Endothelial cell of umbilical vein (primary cell): ENCODE results near the gene CNOT6L. TPM values are rescaled to one million over a fixed set of nuclear protein-coding genes. Genes with fewer than 3 reads are reported as not detected.

Experiments used
- BruUV-seq: library from RNA; stranded (reverse); fragments of 400-500 nt; replicated peaks from 2 replicates; lab custom pipeline; 2021; lab: Mats Ljungman, UMichigan
- CTCF ChIA-PET: fragments of 300-600, 350-600 bp; sonication (Branson Sonifier 250); formaldehyde crosslinking; loops from one replicate; lab custom pipeline; 2021; ENCODE audit warnings: antibody characterized with exemption, inconsistent platforms; lab: Charles Lee
- POLR2A ChIA-PET: fragments of 300-600, 350-600 bp; sonication (Branson Sonifier 250); formaldehyde crosslinking; loops from one replicate; lab custom pipeline; 2021; ENCODE audit warnings: antibody characterized with exemption, inconsistent platforms; lab: Charles Lee
- DNase-seq: peaks from one replicate; pipeline ENCODE4 v3.0.0-alpha.2; 2011; ENCODE audit warnings: low read depth, low spot score
- FAIRE-seq: peaks from 2 replicates; lab custom pipeline; 2011; peaks lifted over from hg19 to GRCh38; lab: Jason Lieb, UNC
- H2AFZ ChIP-seq: 2 replicates; pipeline ENCODE4 v1.6.0; 2012; ENCODE audit warnings: low read depth, low read length, control low read depth, inconsistent platforms
- H3K27ac ChIP-seq: 2 replicates; pipeline ENCODE4 v1.5.1; 2011; ENCODE audit warnings: low read depth, mild to moderate bottlenecking, control low read depth, low read length, moderate library complexity; ENCODE audit not compliant: insufficient read depth
- H3K27me3 ChIP-seq, 2 experiments: 2 replicates each; pipeline versions ENCODE4 v1.6.0 to v1.6.1; 2011; ENCODE audit warnings: low read length in 2 of 2, mixed read lengths in 1 of 2; ENCODE audit not compliant: control insufficient read depth in 2 of 2, insufficient read depth in 2 of 2
- H3K36me3 ChIP-seq, 2 experiments: 2 replicates in 1 of 2; 3 replicates in 1 of 2; pipeline ENCODE4 v1.5.1; 2011; ENCODE audit warnings: low read length in 2 of 2, mild to moderate bottlenecking in 1 of 2, moderate library complexity in 1 of 2; ENCODE audit not compliant: control insufficient read depth in 2 of 2, insufficient read depth in 2 of 2; ENCODE audit errors: extremely low read depth in 1 of 2
- H3K4me1 ChIP-seq: 3 replicates; pipeline ENCODE4 v1.5.1; 2011; ENCODE audit warnings: mild to moderate bottlenecking, low read length; ENCODE audit not compliant: control insufficient read depth, insufficient read depth; ENCODE audit errors: extremely low read depth
- H3K4me2 ChIP-seq: 2 replicates; pipeline ENCODE4 v1.6.1; 2011; ENCODE audit warnings: low read length, control low read depth, mixed read lengths; ENCODE audit not compliant: insufficient read depth
- H3K4me3 ChIP-seq, 3 experiments: fragments of 200-600 bp in 1 of 3; sonication (generic), shearing (Covaris generic) in 1 of 3; replicated peaks in 1 of 3; 2 replicates each; pipeline ENCODE4 v1.5.1; 2011 to 2016; ENCODE audit warnings: control low read depth in 3 of 3, low read length in 3 of 3, mild to moderate bottlenecking in 2 of 3, inconsistent platforms in 1 of 3, low read depth in 1 of 3, moderate library complexity in 1 of 3; ENCODE audit not compliant: insufficient read depth in 1 of 3
- H3K79me2 ChIP-seq: 2 replicates; pipeline ENCODE4 v1.6.0; 2012; ENCODE audit warnings: low read length, inconsistent platforms; ENCODE audit not compliant: control insufficient read depth, insufficient read depth
- H3K9ac ChIP-seq: replicated peaks from 2 replicates; pipeline ENCODE3; 2011; ENCODE audit warnings: low read length, control low read depth; ENCODE audit not compliant: insufficient read depth; ENCODE audit errors: extremely low read depth
- H3K9me1 ChIP-seq: replicated peaks from 3 replicates; pipeline ENCODE4 v1.6.0; 2011; ENCODE audit warnings: mild to moderate bottlenecking, low read length; ENCODE audit not compliant: control insufficient read depth, insufficient read depth; ENCODE audit errors: extremely low read depth
- H3K9me3 ChIP-seq: replicated peaks from 2 replicates; pipeline ENCODE4 v1.5.1; 2012; ENCODE audit warnings: low read length, inconsistent platforms; ENCODE audit not compliant: control insufficient read depth, insufficient read depth
- H4K20me1 ChIP-seq: replicated peaks from 2 replicates; pipeline ENCODE3; 2011; ENCODE audit warnings: mild to moderate bottlenecking, low read length; ENCODE audit not compliant: control insufficient read depth, insufficient read depth; ENCODE audit errors: extremely low read depth
- EZH2 ChIP-seq: IDR thresholded peaks from 2 replicates; pipeline ENCODE4 v1.6.1; 2012; ENCODE audit warnings: borderline replicate concordance, low read depth, mild to moderate bottlenecking, moderate library complexity, low read length, inconsistent platforms; ENCODE audit not compliant: severe bottlenecking
- FOS ChIP-seq: IDR thresholded peaks from 2 replicates; pipeline ENCODE4 v1.6.1; 2011; ENCODE audit warnings: mild to moderate bottlenecking, low read length, moderate library complexity, borderline replicate concordance; ENCODE audit not compliant: insufficient read depth
- GATA2 ChIP-seq: IDR thresholded peaks from 2 replicates; pipeline ENCODE4 v1.7.0; 2011; ENCODE audit warnings: low read depth, mild to moderate bottlenecking, moderate library complexity, mixed read lengths, low read length; ENCODE audit not compliant: insufficient read length, insufficient read depth
- JUN ChIP-seq: IDR thresholded peaks from 2 replicates; pipeline ENCODE4 v1.6.1; 2011; ENCODE audit warnings: borderline replicate concordance, low read depth; ENCODE audit not compliant: insufficient read length, insufficient read depth
- MYC ChIP-seq: IDR thresholded peaks from one replicate; pipeline ENCODE4 v1.6.1; 2011; ENCODE audit warnings: mild to moderate bottlenecking, low read depth, low read length
- POLR2A ChIP-seq: IDR thresholded peaks from 2 replicates; pipeline ENCODE4 v1.6.1; 2012; ENCODE audit warnings: low read depth, mild to moderate bottlenecking, control low read depth, low read length
- POLR2AphosphoS5 ChIP-seq: IDR thresholded peaks from 2 replicates; pipeline ENCODE4 v1.6.1; 2012; ENCODE audit warnings: low read depth, mild to moderate bottlenecking, control low read depth, low read length, moderate library complexity; ENCODE audit not compliant: insufficient read depth
- dilution Hi-C: fragments of 300-500 bp; cut with MboI; formaldehyde crosslinking; loops from one replicate; pipeline ENCODE4 v1.15.0; 2019; ENCODE audit warnings: low sequenced_read_pairs; ENCODE audit not compliant: extremely low pct_ligation_motif_present
- intact Hi-C: fragments of 100-400 bp; cut with micrococcal nuclease; formaldehyde crosslinking; loops from one replicate; pipeline ENCODE4 v1.10.0; 2022
- polyA plus RNA-seq, 4 experiments: library from polyadenylated mRNA; depleted of rRNA in 3 of 4; stranded (reverse) in 3 of 4; unstranded in 1 of 4; fragments of >200 nt; gene quantifications; 2 replicates each; pipeline versions ENCODE4 v1.2.1 to v1.2.3, GENCODE V29; 2011 to 2012; ENCODE audit warnings: missing spikeins in 1 of 4
- total RNA-seq: library from RNA; stranded (reverse); gene quantifications from 2 replicates; pipeline ENCODE4 v1.2.3, GENCODE V29; 2021
- TF ChIP-seq, protein P1 (sequence below), 2 donors: IDR thresholded peaks; 1 replicate in 1 of 2; 2 replicates in 1 of 2; pipeline ENCODE4 v1.5.1; 2011; ENCODE audit warnings: low read length in 2 of 2, mild to moderate bottlenecking in 2 of 2, moderate library complexity in 2 of 2, control low read depth in 1 of 2, inconsistent platforms in 1 of 2, low read depth in 1 of 2; ENCODE audit not compliant: insufficient read depth in 1 of 2; ENCODE audit errors: extremely low read depth in 1 of 2
- TF ChIP-seq, protein P2 (sequence below): IDR thresholded peaks from 2 replicates; pipeline ENCODE4 v1.6.1; 2011; ENCODE audit not compliant: insufficient read depth, insufficient read length

Gene CNOT6L
- total and polyA plus RNA-seq, 2 donors (not counting 3 experiments of a cell fraction or from before 2014, with no cell fraction given) = 8.5 to 60.7 TPM

DNA sequence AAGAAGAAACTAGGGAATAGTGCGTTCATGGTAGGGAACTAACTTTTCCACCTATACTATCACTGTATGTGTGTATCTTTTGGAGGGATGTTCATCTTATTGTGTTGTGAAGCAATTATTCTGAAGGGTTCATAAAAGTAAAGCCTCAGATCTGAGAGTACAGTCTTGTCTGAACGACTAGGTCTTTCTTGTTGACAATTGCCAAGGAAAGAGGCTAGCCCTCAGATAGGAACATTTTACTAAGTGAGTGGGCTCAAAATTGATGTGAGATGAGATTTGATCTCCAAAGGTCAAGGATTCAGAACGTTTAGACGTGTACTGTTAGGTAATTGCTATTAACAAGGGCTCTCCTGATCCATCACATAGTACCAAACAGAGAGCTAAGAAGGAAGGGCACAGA is 15.2 kb upstream of the CNOT6L start:
- no peak overlapping the region for H3K27ac ChIP-seq
- intact Hi-C loops = no loop called here

More for the DNA sequence above, 15.2 kb upstream of the CNOT6L start:
- no peaks in the 10 kb centered on the region for H3K79me2 ChIP-seq
- no peak overlapping the region for H3K9ac ChIP-seq
- dilution Hi-C loops = no loop called here
- no peak for FAIRE-seq
- POLR2A ChIA-PET = no interaction called here
- H3K9me3 ChIP-seq = no peaks in the 10 kb centered on the region
- H3K4me2 ChIP-seq = no peak overlapping the region
- H3K9me1 ChIP-seq = no peaks in the 10 kb centered on the region
- BruUV-seq = no TSS peak
- CTCF ChIA-PET = no interaction called here
- DNase-seq = no peak
- TF ChIP-seq JUN (no peak), EZH2 (no peak), FOS (no peak), GATA2 (no peak), POLR2AphosphoS5 (no peak), MYC (no peak), POLR2A (no peak)
- TF ChIP-seq, protein P1, sequence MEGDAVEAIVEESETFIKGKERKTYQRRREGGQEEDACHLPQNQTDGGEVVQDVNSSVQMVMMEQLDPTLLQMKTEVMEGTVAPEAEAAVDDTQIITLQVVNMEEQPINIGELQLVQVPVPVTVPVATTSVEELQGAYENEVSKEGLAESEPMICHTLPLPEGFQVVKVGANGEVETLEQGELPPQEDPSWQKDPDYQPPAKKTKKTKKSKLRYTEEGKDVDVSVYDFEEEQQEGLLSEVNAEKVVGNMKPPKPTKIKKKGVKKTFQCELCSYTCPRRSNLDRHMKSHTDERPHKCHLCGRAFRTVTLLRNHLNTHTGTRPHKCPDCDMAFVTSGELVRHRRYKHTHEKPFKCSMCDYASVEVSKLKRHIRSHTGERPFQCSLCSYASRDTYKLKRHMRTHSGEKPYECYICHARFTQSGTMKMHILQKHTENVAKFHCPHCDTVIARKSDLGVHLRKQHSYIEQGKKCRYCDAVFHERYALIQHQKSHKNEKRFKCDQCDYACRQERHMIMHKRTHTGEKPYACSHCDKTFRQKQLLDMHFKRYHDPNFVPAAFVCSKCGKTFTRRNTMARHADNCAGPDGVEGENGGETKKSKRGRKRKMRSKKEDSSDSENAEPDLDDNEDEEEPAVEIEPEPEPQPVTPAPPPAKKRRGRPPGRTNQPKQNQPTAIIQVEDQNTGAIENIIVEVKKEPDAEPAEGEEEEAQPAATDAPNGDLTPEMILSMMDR (IDR thresholded peaks at IDR 0.05; ENCODE audit: extremely low read depth in 1 of 2, insufficient read depth in 1 of 2, low read depth in 1 of 2, low read length in 2 of 2) = no peak
- TF ChIP-seq, protein P2, sequence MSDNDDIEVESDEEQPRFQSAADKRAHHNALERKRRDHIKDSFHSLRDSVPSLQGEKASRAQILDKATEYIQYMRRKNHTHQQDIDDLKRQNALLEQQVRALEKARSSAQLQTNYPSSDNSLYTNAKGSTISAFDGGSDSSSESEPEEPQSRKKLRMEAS = no peak
- no peak overlapping the region for H2AFZ ChIP-seq
- no peak overlapping the region for H3K4me3 ChIP-seq
- H3K36me3 ChIP-seq = no peaks in the 10 kb centered on the region
- no peaks in the 10 kb centered on the region for H3K4me1 ChIP-seq
- H3K27me3 ChIP-seq = no peaks in the 10 kb centered on the region
- no peaks in the 10 kb centered on the region for H4K20me1 ChIP-seq
